ENCODE data around the gene IL22RA2. TPM values are rescaled to one million over a fixed set of nuclear protein-coding genes. Genes with fewer than 3 reads are reported as not detected.
"Not testable (repeated sequence)": the region's sequence is repeated elsewhere in the genome, so short reads cannot be mapped to it uniquely, and the experiment has no call there.

Gene IL22RA2
- total RNA-seq (2014; rRNA removed; shearing (Covaris generic)) = not detected in 2 replicates

DNA sequence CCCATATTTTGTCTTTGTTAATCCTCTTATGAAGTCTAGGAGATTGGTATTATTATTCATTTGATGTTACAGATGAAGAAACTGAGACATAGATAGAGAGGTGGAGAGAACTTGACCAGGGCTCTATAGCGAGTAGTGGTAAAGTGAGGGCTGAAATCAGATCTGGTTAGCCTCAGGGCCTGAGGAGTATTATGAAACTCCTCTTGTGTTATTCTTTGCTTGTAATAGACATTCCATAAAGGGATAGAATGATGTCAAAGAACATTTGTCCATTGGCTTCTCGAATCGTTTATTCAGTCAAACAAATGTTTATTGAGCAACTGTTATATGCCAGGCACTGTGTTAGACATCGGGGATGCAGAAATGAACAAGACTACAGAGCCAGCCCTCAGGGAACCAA is at the start of gene IL22RA2:
Gene IL22RA2, minus strand, starts transcription at position 144 of the 400 bp plus-strand sequence. CDS start 11,895 bp downstream, outside the sequence.
- DNase-seq (ENCODE audit: low spot score) = no peak

DNA sequence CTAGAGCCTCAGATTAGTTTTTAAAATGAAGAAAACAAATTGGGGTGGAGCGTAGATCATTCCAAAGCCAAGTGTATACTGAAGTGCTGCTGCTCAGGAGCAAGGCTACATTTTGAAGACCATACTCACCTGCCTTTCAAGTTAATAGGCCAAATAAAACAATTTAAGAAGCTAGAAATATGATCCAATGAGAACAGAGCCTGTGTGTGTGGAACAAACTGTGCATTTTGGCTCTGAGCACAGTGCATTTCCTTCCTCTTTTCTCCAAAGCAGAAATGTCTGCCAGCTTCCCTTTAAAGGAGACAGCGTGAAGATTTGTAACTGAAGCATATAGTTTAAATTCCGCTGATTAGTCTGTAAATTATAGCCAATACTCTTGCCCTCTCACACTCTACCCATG is 48.9 kb upstream of the IL22RA2 start:
- no peak for DNase-seq (ENCODE audit: low spot score)

- DNase-seq (ENCODE audit: low spot score) = no peak
Observed at GRCh38 chr6:137219664-137220252, 46.3 kb upstream of the IL22RA2 start.

DNA sequence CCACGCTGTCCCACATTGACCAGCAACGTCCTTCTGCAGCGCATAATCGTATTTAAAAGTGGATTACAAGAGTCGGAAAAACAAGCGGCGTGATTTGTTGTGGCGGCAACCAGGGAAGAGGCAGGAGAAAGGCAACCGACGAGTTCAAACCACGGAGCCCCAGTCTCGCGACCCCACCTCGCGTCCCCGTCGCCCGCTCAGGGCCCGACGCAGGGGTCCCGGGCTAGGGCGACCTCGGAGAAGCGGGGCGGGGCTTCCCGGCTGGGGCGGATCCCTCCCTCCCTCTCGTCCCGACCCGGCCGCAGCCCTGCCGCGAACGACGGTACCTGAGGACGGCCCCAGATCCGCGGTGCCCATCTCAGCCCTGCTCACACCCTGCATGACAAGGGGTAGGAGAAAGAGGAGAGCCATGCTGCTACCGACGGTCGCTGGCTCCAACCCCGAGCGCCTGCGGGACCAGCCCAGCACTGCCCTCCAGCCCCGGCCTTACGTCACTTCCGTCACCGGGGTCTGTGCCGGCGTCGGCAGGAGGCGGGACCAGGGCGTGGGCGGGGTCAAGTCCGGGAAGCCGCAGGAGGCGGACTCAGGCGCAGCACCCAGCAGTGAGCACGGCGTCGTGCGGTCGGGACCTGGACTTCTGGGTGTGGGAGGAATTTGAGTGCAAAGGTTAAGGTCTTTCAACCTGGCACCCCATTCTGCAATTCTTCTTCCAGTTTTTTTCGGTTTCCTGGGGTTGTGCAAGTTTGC is 45.6 kb upstream of the IL22RA2 start, which contains the start of gene IFNGR1:
Gene IFNGR1, minus strand, starts transcription at position 469 of the 747 bp plus-strand sequence. Its CDS starts 58 bp downstream, at position 411.
- peak; percentile 82 for DNase-seq (ENCODE audit: low spot score)

GRCh38 chr6:137218473-137218916 is 45.1 kb upstream of the IL22RA2 start:
- DNase-seq (ENCODE audit: low spot score) = peak; percentile 10

DNA sequence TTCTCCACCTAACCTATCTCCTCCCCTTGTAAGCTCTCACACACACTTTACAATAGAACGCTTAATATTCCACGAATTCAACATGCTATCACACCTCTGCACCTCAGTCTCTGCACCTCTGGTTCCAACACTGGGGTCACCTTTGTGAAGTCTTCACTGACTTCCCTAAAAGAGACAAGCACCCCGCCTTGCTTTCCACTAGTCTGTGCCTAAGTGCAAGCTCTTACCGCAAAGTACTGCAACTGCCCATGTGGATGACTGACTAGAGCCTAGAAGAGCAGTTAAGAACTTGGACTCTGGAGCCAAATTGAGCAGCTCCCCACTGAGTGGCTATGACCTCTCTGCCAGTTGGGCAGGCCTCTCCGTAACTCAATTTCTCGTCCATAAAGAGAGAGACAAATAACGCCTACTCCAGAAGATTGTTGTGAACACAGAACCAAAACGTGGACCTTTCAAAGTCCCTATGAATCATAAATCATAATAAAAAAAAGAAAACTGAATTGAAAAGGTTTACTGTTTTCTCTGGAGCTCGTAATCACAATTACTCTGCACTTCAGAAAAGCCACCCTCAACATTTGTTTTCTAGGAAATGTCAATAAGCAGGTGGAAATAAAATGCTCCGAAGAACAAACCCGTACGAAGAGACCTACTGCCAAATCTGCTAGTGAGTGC is 44.5 kb upstream of the IL22RA2 start:
- no peak for DNase-seq (ENCODE audit: low spot score)

GRCh38 chr6:137216875-137217553 is 43.6 kb upstream of the IL22RA2 start:
- DNase-seq (ENCODE audit: low spot score) = no peak

- DNase-seq (ENCODE audit: low spot score) = no peak
Observed at GRCh38 chr6:137216106-137216505, 42.7 kb upstream of the IL22RA2 start.

GRCh38 chr6:137215630-137216029 is 42.2 kb upstream of the IL22RA2 start:
- DNase-seq (ENCODE audit: low spot score) = not testable (repeated sequence)

- DNase-seq (ENCODE audit: low spot score) = no peak
Observed at GRCh38 chr6:137214931-137215330, 41.5 kb upstream of the IL22RA2 start.

DNA sequence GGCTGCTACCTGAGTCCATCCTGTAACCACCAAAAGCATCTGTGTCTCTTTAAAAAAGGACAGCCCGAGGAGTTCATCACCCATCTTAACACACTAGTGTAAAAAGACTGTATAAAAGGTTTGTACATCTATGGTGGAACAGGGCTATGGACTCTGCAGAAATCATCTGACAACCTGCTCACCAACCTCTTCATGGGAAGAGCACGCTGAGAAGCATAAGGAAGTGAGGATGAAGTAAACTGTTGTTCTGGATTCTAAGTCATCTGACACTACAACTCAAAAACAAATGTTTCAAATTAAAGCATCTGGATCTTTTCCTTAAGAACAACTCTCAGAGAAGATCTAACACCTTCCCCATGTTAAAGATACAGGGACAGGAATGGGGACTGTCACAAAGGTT is 40.4 kb upstream of the IL22RA2 start:
- DNase-seq (ENCODE audit: low spot score) = no peak

DNA sequence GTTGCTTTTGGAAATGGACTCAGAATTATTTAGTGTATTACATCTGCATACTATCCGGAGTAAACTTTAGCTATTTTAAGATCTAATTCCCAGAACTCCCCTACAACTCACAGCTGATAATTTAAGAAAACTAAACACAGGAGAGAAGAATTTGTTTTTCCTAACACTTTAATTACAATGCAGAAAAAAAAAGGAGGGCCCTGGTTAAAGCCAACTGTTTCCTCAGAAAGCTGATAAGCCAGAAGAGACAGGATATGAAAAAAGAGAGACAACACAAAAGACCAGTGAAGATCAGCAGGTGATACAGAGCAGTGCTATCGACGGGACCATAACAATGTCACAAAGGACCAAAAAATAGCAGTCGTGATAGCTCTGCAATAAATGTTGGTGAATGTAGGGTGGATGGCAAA is 39.9 kb upstream of the IL22RA2 start:
- no peak for DNase-seq (ENCODE audit: low spot score)

DNA sequence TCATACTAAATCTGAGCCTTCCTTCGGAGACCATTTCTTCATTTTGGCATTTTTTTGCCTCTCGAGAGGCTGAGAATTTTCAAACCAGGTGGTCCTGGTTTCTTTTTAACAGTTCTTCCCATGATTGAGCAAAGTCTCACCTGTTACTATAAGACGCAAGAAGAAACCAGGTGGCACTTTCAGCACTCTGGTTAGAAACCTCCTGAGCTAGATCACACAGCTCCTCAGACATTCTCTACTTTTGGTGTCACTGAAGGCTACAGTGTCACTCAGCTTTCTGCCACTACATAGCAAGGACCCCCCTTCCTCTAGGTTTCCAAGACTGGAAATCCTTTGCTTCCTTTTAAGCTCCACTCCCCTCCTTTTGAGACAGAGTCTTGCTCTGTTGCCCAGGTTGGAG is 38.5 kb upstream of the IL22RA2 start:
- no peak for DNase-seq (ENCODE audit: low spot score)

GRCh38 chr6:137210903-137211302 is 37.5 kb upstream of the IL22RA2 start:
- no peak for DNase-seq (ENCODE audit: low spot score)

GRCh38 chr6:137208279-137208678 is 34.8 kb upstream of the IL22RA2 start:
- no peak for DNase-seq (ENCODE audit: low spot score)

GRCh38 chr6:137207457-137207856 is 34.0 kb upstream of the IL22RA2 start:
- DNase-seq (ENCODE audit: low spot score) = not testable (repeated sequence)

DNA sequence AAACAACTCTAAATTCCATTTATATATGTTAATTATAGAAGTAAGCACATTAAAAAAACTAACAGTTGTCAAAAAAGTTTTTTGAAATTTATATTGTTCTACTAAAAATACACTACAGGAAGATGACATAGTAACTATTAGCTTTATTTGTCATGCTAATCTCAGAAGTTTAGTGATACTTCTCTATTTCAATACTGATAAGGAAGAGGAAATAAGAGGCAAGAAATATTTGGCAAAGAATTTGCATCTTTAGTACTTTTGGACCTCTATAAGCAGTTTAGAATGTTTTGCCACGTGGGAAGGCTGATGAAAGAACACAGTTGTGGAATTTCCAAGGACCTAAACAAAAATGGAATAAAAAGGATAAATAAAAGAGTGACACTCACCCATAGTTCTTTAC is 33.1 kb upstream of the IL22RA2 start:
- no peak for DNase-seq (ENCODE audit: low spot score)

DNA sequence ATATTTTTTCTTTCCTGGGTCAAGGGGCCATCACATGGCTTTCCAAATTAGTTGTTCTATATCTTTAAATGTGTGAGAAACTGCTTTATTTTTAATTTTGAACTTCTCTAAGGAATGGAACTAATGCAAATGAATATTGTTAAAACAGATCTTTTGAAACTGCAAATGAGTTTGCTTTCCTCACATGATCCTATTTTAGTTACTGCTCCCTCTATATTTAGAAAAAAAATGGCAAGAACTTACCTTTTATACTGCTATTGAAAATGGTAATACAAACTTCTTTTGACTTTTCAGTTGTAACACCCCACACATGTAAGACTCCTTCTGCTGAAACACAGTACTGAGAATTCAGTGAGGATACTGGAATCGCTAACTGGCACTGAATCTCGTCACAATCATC is 29.8 kb upstream of the IL22RA2 start:
- DNase-seq (ENCODE audit: low spot score) = no peak

DNA sequence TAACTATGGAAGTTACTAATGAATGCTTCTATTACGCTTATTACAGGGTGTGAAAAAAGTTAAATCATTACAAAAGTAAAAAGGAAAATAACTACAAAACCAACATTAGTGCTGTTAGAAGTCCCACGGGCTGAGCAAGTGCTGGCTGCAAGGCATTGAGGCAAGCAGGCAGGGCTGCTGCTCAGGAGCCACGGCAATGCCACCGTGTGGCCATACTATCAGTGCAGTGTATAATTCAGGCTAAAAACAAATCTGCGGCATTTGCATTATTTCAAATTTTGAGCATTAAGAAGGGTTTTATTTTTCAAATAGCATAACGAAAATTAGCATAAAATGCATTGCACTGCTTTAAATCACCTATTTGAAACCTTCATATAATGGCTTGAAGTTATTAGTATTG is 28.6 kb upstream of the IL22RA2 start:
- DNase-seq (ENCODE audit: low spot score) = no peak

- no peak for DNase-seq (ENCODE audit: low spot score)
Observed at GRCh38 chr6:137201006-137201405, 27.6 kb upstream of the IL22RA2 start.

GRCh38 chr6:137200288-137200687 is 26.8 kb upstream of the IL22RA2 start:
- DNase-seq (ENCODE audit: low spot score) = no peak
